ENCODE results near the gene NPR1.

- no peak for TF ChIP-seq GATA2 (IDR thresholded peaks at IDR 0.05; ENCODE audit: low read depth, low read length)
- no peak for TF ChIP-seq GATA3 (IDR thresholded peaks at IDR 0.05; ENCODE audit: low read depth, low read length)
These were observed 42.2 kb upstream of the NPR1 start for GRCh38 chr1:153636312-153636711.

Data from SH-SY5Y (cell line).